Loucy (cell line): Measurements from ENCODE around the gene NR2F2.

Source experiments
- CTCF ChIP-seq: fragments of 200-600 bp; sonication (generic); conservative IDR thresholded peaks from 2 replicates; pipeline ENCODE4 v1.5.1; 2014; ENCODE audit warnings: mild to moderate bottlenecking, antibody characterized with exemption, low read length
- EZH2phosphoT487 ChIP-seq: fragments of 200-600 bp; IDR thresholded peaks from 2 replicates; pipeline ENCODE4 v1.6.1; 2018; ENCODE audit warnings: antibody characterized with exemption, mild to moderate bottlenecking, moderate library complexity, borderline replicate concordance

GRCh38 chr15:96365781-96366525 lies 35.5 kb downstream of the NR2F2 start:
- TF ChIP-seq CTCF (no peak), EZH2phosphoT487 (no peak)
